T47D (cell line): Measurements from ENCODE around the gene DNAH6.

ENCODE experiments used
- DNase-seq, 2 experiments: peaks; one replicate each; pipeline versions ENCODE4 v3.0.0 to v3.0.0-alpha.2; 2011 to 2012; ENCODE audit warnings: low read depth in 1 of 2, low spot score in 1 of 2
- JUND ChIP-seq: IDR thresholded peaks from 2 replicates; pipeline ENCODE4 v1.6.1; 2012; ENCODE audit warnings: low read depth
- in situ Hi-C: cut with HindIII; loops from 2 replicates; pipeline ENCODE4 v1.10.0; 2016; ENCODE audit warnings: low sequenced_read_pairs, low pct_unique_long_range_greater_than_20kb

DNAH6 gene

GRCh38 chr2:84839851-84840250 lies 323.6 kb downstream of the DNAH6 start:
- no peak for DNase-seq
- no peak for TF ChIP-seq JUND
- in situ Hi-C loops, result no loop called here

GRCh38 chr2:84840306-84840705 lies 324.0 kb downstream of the DNAH6 start:
- in situ Hi-C loops, result no loop called here
- no peak for DNase-seq
- no peak for TF ChIP-seq JUND

DNA sequence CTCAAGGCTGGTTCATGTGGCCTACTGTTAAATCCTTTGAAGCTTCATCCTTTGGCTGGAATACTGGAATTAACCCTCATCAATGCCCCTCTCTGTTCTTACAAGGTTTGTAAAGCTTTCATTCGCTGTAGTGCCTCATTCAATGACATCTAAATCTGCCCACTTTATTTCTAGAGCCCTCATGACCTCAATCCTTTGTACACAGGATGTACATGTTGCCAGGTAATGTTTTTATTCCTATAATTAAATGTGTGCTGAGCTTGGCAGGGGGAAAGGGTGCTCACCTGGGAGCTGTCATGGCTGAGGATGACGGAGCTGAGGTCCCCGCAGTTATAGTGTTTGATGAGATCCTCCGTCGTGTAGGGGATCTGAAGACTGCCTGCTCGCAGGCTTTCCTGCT lies 325.3 kb downstream of the DNAH6 start:
- TF ChIP-seq JUND, result no peak
- DNase-seq, result no peak
- in situ Hi-C loops, result no loop called here

- in situ Hi-C loops, result no loop called here
- no peak for DNase-seq
- no peak for TF ChIP-seq JUND
Measured at GRCh38 chr2:84844141-84844540, 327.8 kb downstream of the DNAH6 start.

DNA sequence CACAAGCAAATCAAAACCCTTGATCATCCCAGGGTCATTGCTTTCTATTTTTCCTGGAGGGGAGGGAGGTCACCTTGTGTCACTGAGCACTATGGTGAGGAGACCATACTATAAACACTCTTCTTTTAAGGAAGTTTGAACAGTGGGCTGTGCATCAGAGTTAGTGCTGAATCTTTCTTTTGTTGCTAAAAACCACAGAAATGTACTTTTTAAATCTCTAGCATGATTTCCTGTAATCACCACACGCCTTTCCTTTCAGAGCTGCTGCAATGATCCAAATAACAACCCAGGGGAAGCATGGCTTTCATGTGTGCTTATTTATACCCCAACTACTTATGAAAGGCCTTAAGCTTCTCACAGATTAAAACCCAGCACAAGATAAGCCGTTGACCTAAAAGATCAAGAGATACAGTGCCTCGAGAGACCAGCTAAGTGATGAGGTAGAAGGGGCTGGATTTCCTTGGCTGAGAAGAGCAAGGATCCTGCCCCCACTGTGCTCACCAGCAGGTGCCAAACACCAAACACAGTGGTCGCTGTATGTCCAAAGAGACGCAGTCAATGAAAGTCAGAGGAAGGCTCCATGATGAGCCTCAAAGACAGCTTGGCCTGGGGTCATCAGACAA lies 329.9 kb downstream of the DNAH6 start:
- no peak for TF ChIP-seq JUND
- DNase-seq, result no peak
- in situ Hi-C loops, result no loop called here

DNA sequence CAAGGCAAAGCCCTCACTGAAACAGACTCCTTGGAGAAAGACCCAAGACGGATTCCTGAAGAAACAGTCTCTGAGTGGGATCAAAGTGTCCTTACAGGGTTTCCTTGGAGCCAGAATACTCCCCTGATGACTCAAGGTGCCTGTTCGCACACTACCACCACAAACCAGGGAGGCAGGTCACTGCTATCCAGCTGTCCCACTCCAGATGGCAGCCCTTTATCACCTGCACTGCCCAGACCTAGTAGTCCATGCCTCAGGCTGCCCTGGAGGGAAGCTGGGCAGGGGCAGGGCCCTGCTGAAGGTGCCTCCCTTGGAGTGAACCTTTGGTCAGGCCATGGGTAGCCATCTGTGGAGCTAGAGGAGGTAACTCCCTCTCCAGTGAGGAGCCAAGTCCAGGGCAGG lies 330.4 kb downstream of the DNAH6 start:
- in situ Hi-C loops, result no loop called here
- TF ChIP-seq JUND, result no peak
- DNase-seq, result no peak

- in situ Hi-C loops, result no loop called here
- no peak for TF ChIP-seq JUND
- no peak for DNase-seq
Measured at GRCh38 chr2:84847326-84848050, 331.2 kb downstream of the DNAH6 start.

DNA sequence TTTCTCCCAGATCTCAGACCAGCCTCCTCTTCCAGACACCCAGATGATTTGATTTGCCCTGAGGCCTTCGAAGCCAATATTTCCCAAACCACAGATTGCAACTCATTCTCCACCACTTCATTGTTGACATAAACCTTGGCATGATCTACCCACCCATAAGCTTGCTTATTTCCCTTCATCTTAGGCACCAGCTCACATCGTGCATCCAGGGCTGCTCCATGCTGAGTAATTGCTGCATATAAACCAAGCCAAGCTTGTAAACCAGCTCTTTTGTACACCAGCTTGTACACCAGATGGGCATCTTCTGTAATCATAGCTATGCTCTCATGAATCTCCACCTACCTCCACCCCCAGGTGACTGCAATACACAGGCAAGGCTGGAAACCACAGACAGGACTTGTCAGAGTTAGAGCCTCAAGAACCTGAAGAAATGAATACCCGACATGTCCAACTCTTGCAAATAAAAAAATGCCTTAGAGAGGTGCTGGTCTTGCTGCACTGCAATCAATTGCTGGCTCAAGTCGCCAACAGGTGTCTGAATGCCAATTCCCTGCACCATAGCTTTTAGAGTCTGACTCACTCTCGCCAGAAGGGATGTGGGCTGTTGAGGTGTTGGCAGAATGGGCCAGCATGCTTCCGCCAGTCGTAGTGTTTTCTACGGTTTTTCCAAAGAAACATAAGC lies 333.1 kb downstream of the DNAH6 start:
- peak in 1 of 2 experiments; percentile 7 for DNase-seq
- in situ Hi-C loops, result no loop called here
- TF ChIP-seq JUND, result no peak

DNA sequence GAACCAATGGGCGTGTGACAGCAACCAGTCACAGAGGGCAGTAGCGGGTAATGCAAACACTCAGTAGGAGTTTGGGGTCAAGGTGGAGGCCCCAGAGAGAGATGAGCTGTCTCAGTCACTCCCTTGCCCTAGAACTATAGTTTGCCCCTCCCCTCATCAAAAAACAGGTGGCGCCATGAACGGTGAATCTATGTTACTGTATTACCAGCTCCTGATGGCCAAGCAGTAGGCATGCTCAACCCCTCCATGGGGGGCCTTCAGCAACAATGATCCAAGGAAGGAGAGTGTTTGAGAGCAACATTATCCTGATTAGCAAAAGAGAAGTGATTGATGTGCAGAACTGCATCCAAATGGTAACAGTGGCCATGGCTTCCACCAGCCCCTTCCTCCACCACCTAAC lies 334.2 kb downstream of the DNAH6 start:
- DNase-seq, result no peak
- no peak for TF ChIP-seq JUND
- in situ Hi-C loops, result no loop called here

GRCh38 chr2:84851876-84852275 lies 335.6 kb downstream of the DNAH6 start:
- no peak for DNase-seq
- no peak for TF ChIP-seq JUND
- in situ Hi-C loops, result no loop called here

DNA sequence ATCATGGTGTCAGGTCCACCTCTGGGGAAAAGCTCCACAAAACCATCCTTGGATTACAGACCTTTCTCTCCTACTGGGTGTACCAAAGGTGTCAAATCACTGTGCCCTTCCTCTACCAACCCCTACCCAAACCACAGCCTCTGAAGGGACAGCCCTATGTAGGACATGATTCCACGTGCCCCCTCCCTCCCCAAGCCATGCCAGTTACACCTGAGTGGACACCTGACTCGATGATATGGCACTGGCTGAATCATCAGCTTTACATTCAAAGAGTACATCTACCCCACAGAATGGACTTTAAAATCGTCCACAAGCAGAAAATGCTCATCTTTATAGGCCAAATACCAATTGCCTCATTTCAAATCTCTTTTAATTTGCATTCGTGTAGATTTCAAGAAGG lies 338.6 kb downstream of the DNAH6 start:
- TF ChIP-seq JUND, result no peak
- no peak for DNase-seq
- in situ Hi-C loops, result no loop called here

GRCh38 chr2:84855731-84856130 lies 339.4 kb downstream of the DNAH6 start:
- no peak for TF ChIP-seq JUND

DNA sequence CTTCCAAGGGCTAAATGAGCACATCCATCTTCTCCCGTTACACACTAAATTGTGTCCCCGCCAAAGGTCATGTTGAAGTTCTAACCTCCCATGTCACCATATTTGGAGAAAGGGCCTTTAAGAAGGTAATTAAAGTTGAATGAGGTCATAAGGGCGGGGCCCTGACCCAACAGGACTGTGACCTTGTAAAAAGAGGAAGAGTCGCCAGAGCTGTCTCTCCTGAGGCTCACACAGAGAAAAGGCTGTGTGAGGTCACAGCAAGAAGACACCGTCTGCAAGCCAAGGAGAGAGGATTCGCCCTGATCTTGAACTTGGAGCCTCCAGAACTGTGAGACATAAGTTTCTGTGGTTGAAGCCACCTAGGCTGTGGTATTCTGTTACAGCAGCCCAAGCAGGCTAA lies 340.5 kb downstream of the DNAH6 start:
- TF ChIP-seq JUND, result no peak
- in situ Hi-C loops, result no loop called here
- DNase-seq, result no peak

More at GRCh38 chr2:84855731-84856130, 339.4 kb downstream of the DNAH6 start:
- in situ Hi-C loops, result no loop called here
- DNase-seq, result no peak
